Posterior vena cava (tissue), 2 donors: ENCODE data around the gene JPH3. TPM values are rescaled to one million over a fixed set of nuclear protein-coding genes. Genes with fewer than 3 reads are reported as not detected.
"Not testable (repeated sequence)": the region's sequence is repeated elsewhere in the genome, so short reads cannot be mapped to it uniquely, and the experiment has no call there.

Source experiments
- DNase-seq: peaks from one replicate; pipeline ENCODE4 v3.0.0-alpha.2; 2020; ENCODE audit warnings: low spot score
- intact Hi-C, 2 donors: fragments of 100-400 bp; cut with DNase I; formaldehyde crosslinking; loops; one replicate each; pipeline versions ENCODE4 v1.14.1 to v1.14.2; 2022 to 2023
- total RNA-seq, 2 donors: library from RNA; stranded (reverse); fragmentation: NEBNext Ultra II Directional; extraction: Animal tissue kit (Norgen Biotek cat#: 25700); gene quantifications; one replicate each; pipeline ENCODE4 v1.2.1, GENCODE V29; 2021
- donor health status: DM: yes; HTN: yes; CAD: no.
- donor health status: DM: yes; HTN: yes; CAD: no.

JPH3 gene
- total RNA-seq, 2 donors from 2014 or later: 1.4 to 1.8 TPM

DNA sequence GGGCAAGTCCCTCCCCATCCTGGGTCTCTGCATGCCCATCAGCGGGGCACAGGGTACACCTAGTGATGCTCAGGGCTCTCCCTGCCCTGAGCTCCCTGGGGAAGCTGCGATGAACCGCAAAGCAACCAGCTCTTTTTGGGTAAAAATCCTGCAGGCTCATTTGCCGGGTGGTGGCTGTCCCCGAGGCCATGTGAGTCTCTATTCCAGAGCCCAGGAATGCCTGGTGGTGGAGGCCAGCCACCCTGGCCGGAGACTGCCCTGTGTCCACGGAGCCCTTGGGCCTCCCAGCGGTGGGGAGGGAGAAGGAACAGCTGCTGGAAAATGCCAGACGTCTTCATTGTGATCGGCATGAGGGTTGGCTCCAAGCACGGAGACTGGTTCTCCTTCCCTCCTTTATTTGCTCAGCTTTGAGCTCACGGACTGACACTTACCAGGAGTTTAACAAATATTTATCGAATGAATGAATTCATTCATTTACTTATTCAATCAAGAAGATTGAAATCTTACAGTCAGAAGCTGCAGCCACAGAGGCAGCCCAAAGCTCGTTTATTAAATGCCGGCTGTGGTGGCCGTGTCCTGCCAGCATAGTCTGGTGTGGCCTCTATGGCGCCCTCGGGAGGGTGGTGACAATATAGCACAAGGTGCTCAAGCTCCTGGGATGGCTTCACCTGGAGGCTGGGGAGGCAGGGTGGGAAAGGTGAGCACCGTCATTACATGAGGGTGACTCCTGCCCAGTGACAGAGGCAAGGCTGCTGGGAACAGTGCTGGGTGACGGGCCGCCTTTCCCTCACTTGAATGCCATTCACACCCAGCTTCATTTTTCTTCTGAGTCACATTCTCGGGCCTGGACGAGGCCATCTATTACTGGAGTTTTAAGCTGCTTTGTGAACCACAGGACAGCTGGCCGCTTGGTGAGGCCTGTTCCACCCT lies 31.1 kb upstream of the JPH3 start:
- DNase-seq: peak; percentile 89

DNA sequence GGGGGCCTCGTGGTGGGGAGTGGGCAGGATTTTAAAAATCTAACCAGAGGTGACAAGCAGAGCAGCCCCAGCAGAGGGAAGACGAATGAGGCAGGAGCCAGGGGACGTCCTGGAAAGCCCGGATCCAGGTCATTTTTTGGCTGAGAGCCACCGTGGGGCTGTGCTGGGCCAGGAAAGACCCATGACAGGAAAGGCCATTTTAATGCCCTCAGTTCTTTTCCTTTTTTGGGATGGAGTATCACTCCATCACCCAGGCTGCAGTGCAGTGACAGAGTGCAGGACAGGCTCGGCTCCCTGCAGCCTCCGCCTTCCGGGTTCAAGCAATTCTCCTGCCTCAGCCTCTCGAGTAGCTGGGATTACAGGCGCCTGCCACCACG lies 30.5 kb upstream of the JPH3 start:
- DNase-seq: no peak
- intact Hi-C loops: no loop called here

More for the DNA sequence above, 31.1 kb upstream of the JPH3 start:
- intact Hi-C loops: no loop called here

- intact Hi-C loops: no loop called here
- no peak for DNase-seq
Observed at GRCh38 chr16:87572959-87573358, 29.3 kb upstream of the JPH3 start.

DNA sequence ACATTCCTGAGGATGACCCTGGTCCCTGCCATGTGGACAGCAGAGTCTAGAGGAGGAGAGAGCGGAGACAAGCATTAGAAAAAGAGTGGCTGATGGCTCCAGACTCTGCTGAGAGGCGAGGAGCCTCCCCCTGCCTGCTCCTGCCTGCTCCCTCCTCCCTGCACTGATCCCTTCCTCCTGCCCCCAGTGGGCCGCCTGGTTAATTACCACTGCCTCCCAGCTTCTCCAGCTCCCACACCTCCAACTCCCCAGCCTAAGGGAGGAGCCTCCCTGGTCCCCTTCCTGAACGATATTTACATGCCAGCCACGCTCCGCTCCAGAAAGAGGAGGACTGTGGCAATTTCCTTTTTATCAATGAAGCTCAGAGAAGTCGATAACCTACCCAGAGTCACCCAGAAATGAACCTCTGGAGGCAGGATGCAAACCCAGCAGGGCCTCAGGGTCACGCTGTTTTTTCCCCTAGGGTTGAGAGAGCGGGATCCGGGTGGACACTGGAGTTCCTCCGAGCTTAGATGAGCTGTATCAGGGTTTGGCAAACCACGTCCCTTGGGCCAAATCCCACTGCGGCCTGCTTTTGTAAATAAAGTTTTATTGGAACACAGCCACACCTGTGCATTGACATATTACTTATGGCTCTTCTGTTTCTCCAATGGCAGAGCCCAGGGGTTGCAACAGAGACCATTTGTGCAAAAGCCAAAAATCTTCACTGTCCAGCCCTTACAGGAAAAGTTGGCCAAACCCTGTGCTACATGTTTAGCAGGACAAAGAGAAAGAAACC lies 27.1 kb upstream of the JPH3 start:
- DNase-seq: no peak
- intact Hi-C loops: no loop called here

GRCh38 chr16:87576171-87576570 lies 26.1 kb upstream of the JPH3 start:
- DNase-seq: no peak
- intact Hi-C loops: no loop called here

DNA sequence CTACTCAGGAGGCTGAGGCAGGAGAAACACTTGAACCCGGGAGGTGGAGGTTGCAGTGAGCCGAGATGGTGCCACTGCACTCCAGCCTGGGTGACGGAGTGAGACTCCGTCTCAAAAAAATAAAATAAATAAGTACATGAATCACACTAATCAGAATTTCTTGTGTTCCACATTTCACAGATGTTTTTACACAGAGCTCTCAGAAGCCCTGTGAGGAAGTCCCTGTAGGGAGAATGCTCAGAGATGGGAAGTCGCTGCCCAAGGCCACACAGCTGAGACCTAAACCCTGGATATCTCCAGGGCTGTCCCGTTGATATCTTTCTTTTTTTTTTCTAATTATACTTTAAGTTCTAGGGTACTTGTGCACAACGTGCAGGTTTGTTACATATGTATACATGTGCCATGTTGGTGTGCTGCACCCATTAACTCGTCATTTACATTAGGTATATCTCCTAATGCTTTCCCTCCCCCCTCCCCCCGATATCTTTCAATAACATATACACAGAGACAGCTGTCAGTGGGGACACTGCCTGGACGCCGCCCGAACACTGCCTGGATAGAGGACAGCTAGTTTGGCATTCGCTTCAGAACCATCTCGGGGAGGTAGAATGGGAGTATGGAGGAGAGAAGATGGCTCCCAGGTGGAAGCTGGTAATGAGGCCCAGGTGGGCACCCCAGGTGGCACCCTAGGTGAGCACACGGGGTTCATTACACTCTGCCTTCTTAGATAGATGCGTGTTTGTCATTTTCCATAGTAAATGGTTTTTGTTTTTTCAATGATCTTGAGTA lies 24.0 kb upstream of the JPH3 start:
- DNase-seq, intact Hi-C loops: not testable (repeated sequence)

DNA sequence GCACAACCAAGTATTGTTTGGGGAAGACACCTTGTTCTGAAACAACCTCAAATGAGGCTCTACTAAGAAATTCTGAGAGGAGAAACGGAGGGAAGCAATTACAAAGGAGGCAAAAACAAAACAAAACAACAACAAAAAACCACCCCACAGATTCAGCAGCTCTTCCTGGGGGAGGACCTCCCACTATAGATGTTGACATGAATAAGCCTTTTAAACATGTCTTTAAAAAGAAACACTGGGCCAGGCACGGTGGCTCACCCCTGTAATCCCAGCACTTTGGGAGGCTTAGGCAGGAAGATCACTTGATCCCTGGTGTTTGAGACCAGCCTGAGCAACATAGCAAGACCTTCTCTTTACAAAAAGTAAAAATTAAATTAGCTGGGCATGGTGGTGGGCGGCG lies 22.6 kb upstream of the JPH3 start:
- intact Hi-C loops: no loop called here
- no peak for DNase-seq

DNA sequence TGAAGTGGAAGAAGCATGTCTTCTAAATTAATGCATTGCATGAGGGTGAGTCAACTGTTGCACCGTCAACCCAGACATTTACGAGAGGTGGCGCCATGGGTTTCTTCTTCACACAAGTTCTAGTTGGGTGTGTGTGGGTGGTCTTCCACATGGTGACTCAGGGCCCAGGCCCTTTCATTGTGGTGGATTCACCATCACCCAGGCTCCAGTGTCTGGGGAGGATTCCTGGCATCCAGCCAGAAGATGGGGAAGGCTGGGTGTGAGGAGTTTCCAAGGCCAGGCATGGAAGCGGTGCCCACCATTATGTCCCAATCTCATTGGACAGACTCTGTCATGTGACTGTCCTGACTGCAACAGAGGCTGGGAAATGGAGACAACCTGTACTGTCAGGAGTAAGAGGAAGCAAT lies 21.4 kb upstream of the JPH3 start:
- no peak for DNase-seq
- intact Hi-C loops: no loop called here

GRCh38 chr16:87581857-87582215 lies 20.5 kb upstream of the JPH3 start:
- peak; percentile 91 for DNase-seq
- intact Hi-C loops: no loop called here

DNA sequence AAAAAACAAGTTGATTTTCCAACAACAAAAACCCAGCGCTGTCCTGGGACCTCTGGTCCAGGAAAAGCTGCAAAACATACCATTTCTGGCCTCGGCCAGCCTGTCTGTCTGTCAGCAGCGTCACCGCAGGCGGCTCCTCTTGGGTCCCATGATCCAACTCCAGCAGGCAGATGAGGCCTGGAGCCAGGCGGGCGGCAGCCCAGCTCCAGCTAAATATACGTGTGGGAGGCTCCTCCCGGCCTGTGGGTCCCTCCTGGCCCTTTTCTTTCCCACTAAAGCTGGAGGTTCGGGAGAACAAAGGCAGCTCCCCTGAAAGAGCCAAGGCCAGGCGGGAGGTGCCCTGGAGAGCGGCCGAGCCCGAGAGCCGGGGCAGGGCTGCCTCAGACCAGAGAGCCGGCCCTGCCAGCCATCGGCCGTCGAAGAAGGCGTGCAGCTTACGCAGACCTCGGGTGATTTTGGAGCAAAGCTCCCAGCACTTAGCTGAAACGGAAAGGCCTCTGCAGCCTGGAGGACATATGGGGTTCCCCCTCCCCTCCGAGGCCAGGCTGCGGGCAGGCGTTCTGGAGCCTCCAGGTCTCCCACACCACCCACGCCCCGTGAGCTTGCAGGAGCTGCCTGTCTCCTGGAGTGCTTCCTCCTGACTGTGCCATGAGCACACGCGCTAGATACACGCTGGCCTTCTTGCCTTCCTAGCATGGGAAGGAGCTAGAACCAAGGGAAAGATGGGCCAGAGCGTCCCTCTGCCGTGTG lies 19.9 kb upstream of the JPH3 start:
- intact Hi-C loops: no loop called here
- peak; percentile 91 for DNase-seq

DNA sequence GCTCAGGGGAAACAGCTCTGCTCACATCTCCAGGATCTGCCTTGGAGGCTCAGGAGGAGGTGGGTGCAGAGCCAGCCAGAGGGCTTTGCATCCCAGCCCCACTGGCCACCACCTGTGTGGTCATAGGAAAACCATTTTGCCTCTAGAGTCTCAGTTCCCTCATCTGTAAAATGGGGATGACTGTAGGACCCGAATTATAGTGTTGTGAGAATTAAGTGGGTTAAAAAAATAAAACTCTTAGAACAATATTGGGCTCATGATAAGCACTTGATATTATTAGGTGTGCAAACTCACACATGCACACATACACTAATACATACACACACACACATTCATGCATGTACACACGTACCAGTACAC lies 19.4 kb upstream of the JPH3 start:
- no peak for DNase-seq
- intact Hi-C loops: no loop called here

DNA sequence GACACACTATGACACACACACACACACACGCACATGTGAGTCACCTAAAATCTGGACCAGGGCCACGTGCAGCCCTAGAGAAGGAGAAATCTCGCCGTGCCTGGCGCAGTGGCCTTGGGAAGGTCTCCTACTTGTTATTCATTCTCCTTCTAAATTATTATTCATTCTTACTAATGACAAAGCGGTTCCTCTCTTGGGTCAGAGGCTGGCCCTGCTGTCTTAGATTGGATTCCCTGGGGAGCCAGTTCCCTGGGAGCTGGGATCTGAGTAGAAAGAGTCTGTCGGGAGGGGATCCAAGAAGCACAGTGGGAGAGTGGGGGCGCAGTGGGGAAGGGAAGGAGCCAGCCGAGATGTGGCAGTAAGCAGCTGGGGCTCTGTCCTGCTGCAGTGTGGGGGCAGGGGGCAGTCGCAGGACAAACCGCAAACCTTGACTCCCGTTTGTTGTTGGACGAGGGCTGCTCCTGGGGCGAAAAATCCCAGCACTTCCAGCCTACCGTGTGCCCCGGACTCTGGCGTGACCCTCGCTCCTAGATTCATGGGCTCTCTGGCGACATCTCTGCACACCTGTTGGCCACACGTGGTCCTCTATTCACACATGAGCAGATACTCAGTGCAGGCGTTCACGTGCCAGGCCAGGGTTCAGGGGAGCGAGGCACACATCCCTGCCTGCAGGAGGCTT lies 18.7 kb upstream of the JPH3 start:
- DNase-seq: no peak
- intact Hi-C loops: no loop called here

DNA sequence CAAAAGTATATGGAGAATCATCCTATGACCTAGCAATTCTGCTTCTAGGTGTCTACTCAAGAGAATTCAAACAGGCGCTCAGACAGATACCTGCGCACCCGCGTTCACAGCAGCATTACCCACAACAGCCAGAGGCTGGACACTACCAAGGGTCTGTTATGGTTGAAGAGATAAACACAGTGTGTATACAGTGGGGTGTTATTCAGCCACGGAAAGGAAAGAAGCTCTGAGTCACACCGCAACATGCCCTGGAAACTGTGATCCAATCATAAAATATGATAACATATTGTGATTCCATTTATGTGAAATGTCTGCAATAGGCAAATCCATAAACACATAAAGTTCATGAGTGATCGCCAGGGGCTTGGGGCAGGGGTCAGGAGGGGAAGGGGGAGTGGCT lies 18.0 kb upstream of the JPH3 start:
- DNase-seq: no peak
- intact Hi-C loops: no loop called here

GRCh38 chr16:87584975-87585374 lies 17.3 kb upstream of the JPH3 start:
- intact Hi-C loops: no loop called here
- no peak for DNase-seq

DNA sequence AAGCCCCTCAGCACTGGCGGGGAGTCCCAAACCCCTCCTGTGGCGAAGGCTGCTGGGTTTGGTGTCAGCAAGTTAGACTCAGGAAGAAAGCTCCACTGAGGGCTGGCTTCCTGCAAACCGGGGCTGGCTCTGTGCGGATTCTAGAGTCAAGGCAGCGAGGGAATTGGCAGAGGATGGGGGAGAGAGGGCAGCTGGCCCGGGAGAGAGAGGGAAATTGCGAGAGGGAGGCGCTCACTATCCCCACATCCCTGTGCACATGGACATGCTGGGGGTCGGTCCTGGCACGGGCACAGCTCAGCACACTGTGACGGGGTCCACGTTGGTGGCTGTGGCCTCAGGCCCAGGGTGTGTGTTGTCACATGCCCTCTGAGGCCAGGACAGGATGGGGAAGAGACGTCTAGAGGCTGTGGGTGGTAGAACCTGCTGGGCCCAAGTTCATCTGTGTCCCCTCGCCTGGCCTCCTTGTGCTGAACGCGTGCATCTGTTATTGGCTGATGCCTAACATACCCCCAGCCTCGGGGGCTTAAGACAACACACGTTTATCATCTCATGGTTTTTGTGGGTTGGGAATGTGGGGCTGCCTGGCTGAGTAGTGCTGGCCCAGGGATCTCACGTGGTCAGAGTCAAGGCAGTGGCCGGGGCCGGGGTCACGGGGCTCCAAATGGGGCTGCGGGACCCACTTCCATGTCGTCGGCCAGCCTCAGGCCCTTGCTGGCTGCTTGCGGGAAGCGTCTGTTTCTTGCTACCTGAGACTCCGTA lies 16.7 kb upstream of the JPH3 start:
- no peak for DNase-seq
- intact Hi-C loops: loop anchor here in 1 of 2 donors (1.0 kb wide), 1 partner anchor 35 kb away; no protein-coding TSS in a partner anchor

DNA sequence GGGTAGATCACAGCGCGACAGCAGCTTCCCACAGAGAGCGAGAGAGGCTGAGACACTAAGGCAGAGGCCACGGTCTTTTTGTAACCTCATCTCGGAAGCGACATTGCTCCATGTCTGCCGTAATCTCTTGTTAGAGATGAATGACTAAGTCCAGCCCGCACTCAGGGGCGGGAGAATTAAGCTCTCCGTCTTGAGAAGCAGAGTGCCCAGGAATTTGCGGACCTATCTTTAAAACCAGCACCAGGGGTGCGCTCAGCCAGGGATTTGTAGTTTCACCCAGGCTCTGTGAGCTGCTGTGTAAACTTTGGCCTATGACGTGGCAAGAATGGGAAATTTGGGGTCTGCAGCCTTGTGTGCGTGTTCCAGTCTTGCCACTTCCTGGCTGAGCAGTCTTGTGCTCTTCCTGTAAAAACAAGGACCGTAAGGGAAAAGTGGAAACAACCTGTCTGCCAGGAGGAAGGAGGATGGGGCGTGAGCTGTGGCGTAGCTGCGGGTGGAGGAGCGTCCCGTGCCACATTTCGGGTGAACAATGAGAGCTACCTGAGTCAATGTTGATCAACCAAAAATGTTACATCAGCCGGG lies 16.0 kb upstream of the JPH3 start:
- intact Hi-C loops: loop anchor here in 1 of 2 donors (1.0 kb wide), 1 partner anchor 36 kb away; no protein-coding TSS in a partner anchor
- no peak for DNase-seq

- intact Hi-C loops: loop anchor here in 1 of 2 donors (2.0 kb wide), 1 partner anchor 47 kb away; no protein-coding TSS in a partner anchor
- no peak for DNase-seq
Observed at GRCh38 chr16:87587636-87588035, 14.7 kb upstream of the JPH3 start.
